HUES48 (cell line): Measurements from ENCODE around the gene STAG1.
"Not testable (repeated sequence)": the region's sequence is repeated elsewhere in the genome, so short reads cannot be mapped to it uniquely, and the experiment has no call there.

Experiments used
- H3K27ac ChIP-seq: one replicate; pipeline ENCODE4 v1.7.0; 2013; ENCODE audit warnings: low read depth, low read length, inconsistent platforms
- H3K27me3 ChIP-seq: 2 replicates; pipeline ENCODE4 v1.6.1; 2013; ENCODE audit warnings: mild to moderate bottlenecking, low read length; ENCODE audit not compliant: control insufficient read depth, insufficient read depth
- H3K36me3 ChIP-seq: 2 replicates; pipeline ENCODE4 v1.6.1; 2013; ENCODE audit warnings: low read length; ENCODE audit not compliant: control insufficient read depth, insufficient read depth
- H3K4me1 ChIP-seq: 2 replicates; pipeline ENCODE4 v1.6.1; 2013; ENCODE audit warnings: mild to moderate bottlenecking, low read length; ENCODE audit not compliant: control insufficient read depth, insufficient read depth
- H3K4me3 ChIP-seq: 2 replicates; pipeline ENCODE4 v1.5.1; 2013; ENCODE audit warnings: mild to moderate bottlenecking, low read depth, low read length
- H3K9ac ChIP-seq: 2 replicates; pipeline ENCODE4 v1.6.1; 2013; ENCODE audit warnings: mild to moderate bottlenecking, low read depth, low read length, moderate library complexity
- H3K9me3 ChIP-seq: 2 replicates; pipeline ENCODE4 v1.6.1; 2013; ENCODE audit warnings: low read length; ENCODE audit not compliant: control insufficient read depth, insufficient read depth

Gene STAG1

GRCh38 chr3:136624894-136625815 lies 127.0 kb downstream of the STAG1 start:
- peak overlapping the region; percentile 22 for H3K27ac ChIP-seq
- no peak overlapping the region for H3K4me3 ChIP-seq

GRCh38 chr3:136624371-136624770 lies 127.8 kb downstream of the STAG1 start:
- Histone ChIP-seq H3K36me3 (no peaks in the 10 kb centered on the region), H3K9me3 (no peaks in the 10 kb centered on the region), H3K4me1 (peaks cover 7% of the 10 kb centered on the region; the same call in 1 of the 2 replicates), H3K27ac (no peak overlapping the region), H3K27me3 (no peaks in the 10 kb centered on the region), H3K4me3 (no peak overlapping the region), H3K9ac (no peak overlapping the region)

More at GRCh38 chr3:136624894-136625815, 127.0 kb downstream of the STAG1 start:
- H3K27me3 ChIP-seq = no peaks in the 10 kb centered on the region
- no peaks in the 10 kb centered on the region for H3K9me3 ChIP-seq
- H3K9ac ChIP-seq = no peak overlapping the region
- peaks cover 7% of the 10 kb centered on the region; the same call in 1 of the 2 replicates for H3K4me1 ChIP-seq
- H3K36me3 ChIP-seq = no peaks in the 10 kb centered on the region

GRCh38 chr3:136621628-136622027 lies 130.6 kb downstream of the STAG1 start:
- H3K36me3 ChIP-seq = no peaks in the 10 kb centered on the region
- no peaks in the 10 kb centered on the region for H3K27me3 ChIP-seq
- H3K27ac ChIP-seq = no peak overlapping the region

GRCh38 chr3:136620436-136620835 lies 131.7 kb downstream of the STAG1 start:
- Histone ChIP-seq H3K9ac (no peak overlapping the region), H3K36me3 (no peaks in the 10 kb centered on the region)

More at GRCh38 chr3:136621628-136622027, 130.6 kb downstream of the STAG1 start:
- Histone ChIP-seq H3K9ac (no peak overlapping the region), H3K9me3 (no peaks in the 10 kb centered on the region), H3K4me3 (no peak overlapping the region), H3K4me1 (peaks cover 16% of the 10 kb centered on the region)

GRCh38 chr3:136617969-136618525 lies 134.1 kb downstream of the STAG1 start:
- not testable (repeated sequence) for H3K36me3 ChIP-seq, H3K9me3 ChIP-seq, H3K4me3 ChIP-seq, H3K27ac ChIP-seq, H3K9ac ChIP-seq, H3K27me3 ChIP-seq, H3K4me1 ChIP-seq

More at GRCh38 chr3:136620436-136620835, 131.7 kb downstream of the STAG1 start:
- Histone ChIP-seq H3K27me3 (no peaks in the 10 kb centered on the region), H3K4me3 (no peak overlapping the region), H3K4me1 (peaks cover 13% of the 10 kb centered on the region), H3K27ac (no peak overlapping the region), H3K9me3 (no peaks in the 10 kb centered on the region)

- H3K27ac ChIP-seq = no peak overlapping the region
- H3K36me3 ChIP-seq = no peaks in the 10 kb centered on the region
- H3K4me3 ChIP-seq = no peak overlapping the region
- peaks cover 9% of the 10 kb centered on the region for H3K4me1 ChIP-seq
- H3K27me3 ChIP-seq = no peaks in the 10 kb centered on the region
- H3K9me3 ChIP-seq = no peaks in the 10 kb centered on the region
- H3K9ac ChIP-seq = no peak overlapping the region
Observed at GRCh38 chr3:136617198-136617597, 135.0 kb downstream of the STAG1 start.

GRCh38 chr3:136612512-136612911 lies 139.7 kb downstream of the STAG1 start:
- Histone ChIP-seq H3K4me3 (no peak overlapping the region), H3K27ac (no peak overlapping the region), H3K4me1 (no peaks in the 10 kb centered on the region), H3K9ac (no peak overlapping the region), H3K27me3 (no peaks in the 10 kb centered on the region), H3K9me3 (no peaks in the 10 kb centered on the region), H3K36me3 (no peaks in the 10 kb centered on the region)

GRCh38 chr3:136606990-136607389 lies 145.2 kb downstream of the STAG1 start:
- no peak overlapping the region for H3K4me3 ChIP-seq
- H3K27me3 ChIP-seq = no peaks in the 10 kb centered on the region
- H3K36me3 ChIP-seq = 0 out of 2 replicates have a peak, but pooled peaks cover 7% of the 10 kb centered on the region
- H3K9ac ChIP-seq = no peak overlapping the region
- no peak overlapping the region for H3K27ac ChIP-seq
- no peaks in the 10 kb centered on the region for H3K9me3 ChIP-seq
- H3K4me1 ChIP-seq = no peaks in the 10 kb centered on the region

- not testable (repeated sequence) for H3K4me1 ChIP-seq, H3K36me3 ChIP-seq, H3K27me3 ChIP-seq, H3K9ac ChIP-seq, H3K27ac ChIP-seq, H3K4me3 ChIP-seq, H3K9me3 ChIP-seq
Observed at GRCh38 chr3:136606216-136606615, 146.0 kb downstream of the STAG1 start.

- no peak overlapping the region for H3K9ac ChIP-seq
- no peak overlapping the region for H3K4me3 ChIP-seq
- no peak overlapping the region for H3K27ac ChIP-seq
- H3K9me3 ChIP-seq = no peaks in the 10 kb centered on the region
- H3K36me3 ChIP-seq = 0 out of 2 replicates have a peak, but pooled peaks cover 7% of the 10 kb centered on the region
- H3K27me3 ChIP-seq = no peaks in the 10 kb centered on the region
- H3K4me1 ChIP-seq = no peaks in the 10 kb centered on the region
Observed at GRCh38 chr3:136604961-136605360, 147.2 kb downstream of the STAG1 start.

GRCh38 chr3:136602818-136603217 lies 149.4 kb downstream of the STAG1 start:
- no peaks in the 10 kb centered on the region for H3K27me3 ChIP-seq
- H3K9ac ChIP-seq = no peak overlapping the region
- no peak overlapping the region for H3K4me3 ChIP-seq
- H3K4me1 ChIP-seq = no peaks in the 10 kb centered on the region
- H3K9me3 ChIP-seq = no peaks in the 10 kb centered on the region
- no peak overlapping the region for H3K27ac ChIP-seq
- H3K36me3 ChIP-seq = 0 out of 2 replicates have a peak, but pooled peaks cover 7% of the 10 kb centered on the region
